ENCODE measurements around the gene MGAT4B. TPM values are rescaled to one million over a fixed set of nuclear protein-coding genes. Genes with fewer than 3 reads are reported as not detected.

The MGAT4B gene
- total RNA-seq, result 100 to 1,000 TPM; 141 to 145 TPM
- polyA plus RNA-seq (2013, experiment 1 of 2), result 42.2 TPM
- polyA plus RNA-seq (2013, experiment 2 of 2), result 44.6 TPM
- total RNA-seq, result 13.1 to 132 (median 72.9) reads per million in 172 experiments

DNA sequence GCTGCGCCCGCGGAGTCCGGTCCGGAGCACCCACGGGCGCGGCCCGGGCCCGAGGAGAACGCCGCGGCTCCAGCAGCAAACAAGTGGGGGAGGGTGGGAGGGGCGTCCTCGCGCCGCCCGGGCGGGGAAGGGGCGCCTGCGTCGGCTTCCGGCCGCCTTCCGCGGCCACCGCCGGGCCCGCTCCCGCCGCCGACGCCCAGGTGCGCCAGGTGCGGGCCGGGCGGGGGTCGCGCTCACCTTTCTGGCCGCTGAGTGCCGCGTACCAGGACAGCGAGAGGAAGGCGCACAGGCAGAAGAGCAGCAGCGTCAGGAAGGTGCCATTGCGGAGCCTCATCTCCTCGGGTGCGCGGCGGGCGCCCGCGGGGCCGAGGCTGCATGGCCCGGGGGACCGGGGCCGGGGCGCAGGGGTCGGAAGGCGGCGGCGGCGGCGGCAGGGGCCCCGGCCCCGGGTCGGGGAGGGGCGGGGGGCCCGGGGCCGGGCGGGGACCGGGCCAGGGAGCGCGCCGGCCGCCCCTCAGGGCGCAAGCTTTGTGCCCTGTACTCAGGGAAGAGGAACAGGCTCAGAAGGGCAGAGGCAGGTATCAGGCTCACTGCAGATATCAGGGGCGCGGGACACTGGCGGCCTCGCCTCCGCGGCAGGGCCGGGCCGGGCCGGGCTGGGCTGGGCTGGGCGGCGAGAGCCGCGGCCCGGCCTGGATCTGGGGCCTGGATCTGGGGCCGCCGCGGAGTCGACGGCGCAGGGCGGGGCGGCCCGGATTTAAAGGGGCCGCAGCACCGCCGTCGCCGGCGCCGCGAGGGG is at the start of gene MGAT4B:
Gene MGAT4B, minus strand, starts transcription at position 617 of the 799 bp plus-strand sequence. Its CDS starts 283 bp downstream, at position 334.
- intact Hi-C loops (cut with DNase I, micrococcal nuclease), result loop anchor here (1.0 to 10.0 kb wide), 5 partner anchors 14 to 488 kb away; partner anchors contain the start of genes MAPK9 (in 1 of the 2), MRNIP (in 1 of the 2) and SQSTM1 (in 1 of the 2)
- Mint-ChIP-seq H3K27me3 (no peaks in the 10 kb centered on the region), H3K9me3 (no peaks in the 10 kb centered on the region), H3K4me1 (ENCODE audit: low read depth) (peaks cover 33% of the 10 kb centered on the region), H3K36me3 (ENCODE audit: low read depth) (peaks cover 13% of the 10 kb centered on the region), H3K4me3 (peak within 1 kb of the TSS; percentile 76), H3K27ac (no peak within 1 kb of the TSS)
- POLR2A ChIA-PET, result interaction anchor here (0.6 to 4.7 kb wide), 6 partner anchors 11 to 183 kb away, joined by 3 to 48 read pairs (median 8); partner anchors contain the start of genes HNRNPH1, LTC4S, MAML1 and SQSTM1
- H3K27me3 ChIP-seq (ENCODE audit: control insufficient read depth in 1 of 2, insufficient read depth in 2 of 2, low read length in 2 of 2), result no peaks in the 10 kb centered on the region
- ATAC-seq (ENCODE audit: poor library complexity) (peak; percentile 72), DNase-seq (peak in 13 of 14 experiments; percentile 39 to 82 (median 62))
- CTCF ChIA-PET, result no interaction called here
- H3K27ac ChIP-seq (ENCODE audit: low read depth in 1 of 2, low read length in 2 of 2), result peak within 1 kb of the TSS; percentile 48 to 67
- peaks cover 55% of the 10 kb centered on the region for H3K4me1 ChIP-seq (ENCODE audit: insufficient read depth, low read length)
- no peaks in the 10 kb centered on the region for H3K9me3 ChIP-seq (ENCODE audit: control insufficient read depth in 1 of 2, insufficient read depth in 1 of 2, low read length in 2 of 2)
- H3K36me3 ChIP-seq (ENCODE audit: insufficient read depth, low read length), result no peaks in the 10 kb centered on the region
- TF ChIP-seq, protein P1, sequence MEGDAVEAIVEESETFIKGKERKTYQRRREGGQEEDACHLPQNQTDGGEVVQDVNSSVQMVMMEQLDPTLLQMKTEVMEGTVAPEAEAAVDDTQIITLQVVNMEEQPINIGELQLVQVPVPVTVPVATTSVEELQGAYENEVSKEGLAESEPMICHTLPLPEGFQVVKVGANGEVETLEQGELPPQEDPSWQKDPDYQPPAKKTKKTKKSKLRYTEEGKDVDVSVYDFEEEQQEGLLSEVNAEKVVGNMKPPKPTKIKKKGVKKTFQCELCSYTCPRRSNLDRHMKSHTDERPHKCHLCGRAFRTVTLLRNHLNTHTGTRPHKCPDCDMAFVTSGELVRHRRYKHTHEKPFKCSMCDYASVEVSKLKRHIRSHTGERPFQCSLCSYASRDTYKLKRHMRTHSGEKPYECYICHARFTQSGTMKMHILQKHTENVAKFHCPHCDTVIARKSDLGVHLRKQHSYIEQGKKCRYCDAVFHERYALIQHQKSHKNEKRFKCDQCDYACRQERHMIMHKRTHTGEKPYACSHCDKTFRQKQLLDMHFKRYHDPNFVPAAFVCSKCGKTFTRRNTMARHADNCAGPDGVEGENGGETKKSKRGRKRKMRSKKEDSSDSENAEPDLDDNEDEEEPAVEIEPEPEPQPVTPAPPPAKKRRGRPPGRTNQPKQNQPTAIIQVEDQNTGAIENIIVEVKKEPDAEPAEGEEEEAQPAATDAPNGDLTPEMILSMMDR (IDR thresholded peaks at IDR 0.05), result no peak
- H3K4me3 ChIP-seq (ENCODE audit: low read length), result peak within 1 kb of the TSS; percentile 60

DNA sequence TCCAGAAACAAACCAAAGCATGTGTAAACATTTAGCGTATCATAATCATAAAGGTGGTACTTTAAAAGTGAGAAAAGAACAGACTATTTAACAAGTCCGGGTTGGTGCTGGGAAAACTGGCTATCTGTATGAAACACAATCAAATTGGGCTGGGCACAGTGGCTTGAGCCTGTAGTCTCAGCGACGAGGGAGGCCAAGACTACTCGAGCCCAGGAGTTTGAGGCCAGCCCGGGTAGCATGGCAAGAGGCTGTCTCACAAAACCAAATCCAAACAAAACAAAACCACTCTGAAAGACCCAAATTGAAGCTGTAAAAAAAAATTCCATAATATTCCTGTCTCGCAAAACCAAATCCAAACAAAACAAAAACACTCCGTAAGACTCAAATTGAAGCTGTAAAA is 47.7 kb upstream of the MGAT4B start:
- ChIA-PET POLR2A (no interaction called here), CTCF (no interaction called here)
- TF ChIP-seq, protein P1 (IDR thresholded peaks at IDR 0.05), result no peak
- Histone ChIP-seq H3K27me3 (ENCODE audit: control insufficient read depth in 1 of 2, insufficient read depth in 2 of 2, low read length in 2 of 2) (no peaks in the 10 kb centered on the region), H3K36me3 (ENCODE audit: insufficient read depth, low read length) (peaks cover 35% of the 10 kb centered on the region), H3K4me1 (ENCODE audit: insufficient read depth, low read length) (peaks cover 19% of the 10 kb centered on the region), H3K9me3 (ENCODE audit: control insufficient read depth in 1 of 2, insufficient read depth in 1 of 2, low read length in 2 of 2) (no peaks in the 10 kb centered on the region), H3K27ac (ENCODE audit: low read depth in 1 of 2, low read length in 2 of 2) (no peak overlapping the region), H3K4me3 (ENCODE audit: low read length) (no peak overlapping the region)
- Mint-ChIP-seq H3K9me3 (no peaks in the 10 kb centered on the region), H3K4me1 (ENCODE audit: low read depth) (peaks cover 17% of the 10 kb centered on the region), H3K27me3 (no peaks in the 10 kb centered on the region), H3K36me3 (ENCODE audit: low read depth) (peaks cover 24% of the 10 kb centered on the region), H3K4me3 (no peak overlapping the region), H3K27ac (no peak overlapping the region)
- intact Hi-C loops (cut with DNase I, micrococcal nuclease), result loop anchor here (10.0 kb wide), 2 partner anchors 50 to 300 kb away; partner anchors contain the start of genes MGAT4B (in 1 of the 2) and RUFY1 (in 1 of the 2)
- DNase-seq (no peak), ATAC-seq (ENCODE audit: poor library complexity) (no peak)

DNA sequence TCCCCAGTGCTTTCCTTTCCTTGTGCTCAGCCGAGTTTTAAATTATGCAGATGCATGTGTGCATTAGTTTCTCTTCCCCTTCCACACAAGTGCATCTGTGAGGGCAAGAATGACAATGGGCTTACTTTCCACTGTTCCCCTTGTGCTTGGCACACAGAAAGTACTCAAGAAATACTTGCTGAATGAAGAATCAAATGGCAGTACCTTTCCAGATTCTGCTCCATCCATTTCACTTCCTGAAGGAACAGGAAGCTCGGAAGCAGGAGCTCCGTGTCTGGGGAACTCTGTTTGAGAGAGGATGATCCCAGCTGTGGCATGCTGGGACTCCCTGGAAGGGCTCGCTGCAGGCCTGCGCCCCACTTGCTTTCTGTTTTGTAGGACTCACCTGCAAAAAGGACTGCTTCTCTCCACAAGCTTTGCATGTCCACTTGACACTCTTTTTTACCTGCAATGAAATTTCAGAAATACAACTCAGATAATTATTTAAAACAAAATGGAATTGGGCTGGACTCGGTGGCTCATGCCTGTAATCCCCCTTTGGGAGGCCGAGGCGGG is 46.4 kb upstream of the MGAT4B start:
- H3K27me3 ChIP-seq (ENCODE audit: control insufficient read depth in 1 of 2, insufficient read depth in 2 of 2, low read length in 2 of 2), result no peaks in the 10 kb centered on the region
- TF ChIP-seq, protein P1 (IDR thresholded peaks at IDR 0.05), result no peak
- H3K4me1 Mint-ChIP-seq (ENCODE audit: low read depth), result peaks cover 9% of the 10 kb centered on the region
- H3K4me3 ChIP-seq (ENCODE audit: low read length), result no peak overlapping the region
- H3K27ac Mint-ChIP-seq, result no peak overlapping the region
- H3K4me1 ChIP-seq (ENCODE audit: insufficient read depth, low read length), result peaks cover 13% of the 10 kb centered on the region
- CTCF ChIA-PET, result no interaction called here
- H3K4me3 Mint-ChIP-seq, result no peak overlapping the region
- H3K36me3 ChIP-seq (ENCODE audit: insufficient read depth, low read length), result peaks cover 43% of the 10 kb centered on the region
- intact Hi-C loops (cut with DNase I, micrococcal nuclease), result loop anchor here (10.0 kb wide), 2 partner anchors 48 to 298 kb away; partner anchors contain the start of genes MGAT4B (in 1 of the 2) and RUFY1 (in 1 of the 2)
- no peak overlapping the region for H3K27ac ChIP-seq (ENCODE audit: low read depth in 1 of 2, low read length in 2 of 2)
- no peaks in the 10 kb centered on the region for H3K27me3 Mint-ChIP-seq
- DNase-seq, result no peak
- no peaks in the 10 kb centered on the region for H3K9me3 ChIP-seq (ENCODE audit: control insufficient read depth in 1 of 2, insufficient read depth in 1 of 2, low read length in 2 of 2)
- no peak for ATAC-seq (ENCODE audit: poor library complexity)
- H3K9me3 Mint-ChIP-seq, result no peaks in the 10 kb centered on the region
- H3K36me3 Mint-ChIP-seq (ENCODE audit: low read depth), result peaks cover 16% of the 10 kb centered on the region
- POLR2A ChIA-PET, result no interaction called here

Data from CD4-positive, alpha-beta T cell (primary cell).